H9 (cell line): ENCODE results near the gene HMGCS2. TPM values are rescaled to one million over a fixed set of nuclear protein-coding genes. Genes with fewer than 3 reads are reported as not detected.

ENCODE experiments used
- DNase-seq: peaks from one replicate; pipeline ENCODE4 v3.0.0-alpha.2; 2017
- H2AFZ ChIP-seq: one replicate; pipeline ENCODE4 v1.6.1; 2013; ENCODE audit warnings: mild to moderate bottlenecking, low read length, control low read depth, moderate library complexity
- H2AK5ac ChIP-seq: 2 replicates; pipeline ENCODE4 v1.6.1; 2013; ENCODE audit warnings: low read length, control low read depth, mixed read lengths; ENCODE audit not compliant: insufficient read length
- H2BK120ac ChIP-seq: one replicate; pipeline ENCODE4 v1.6.1; 2013; ENCODE audit warnings: low read depth, mild to moderate bottlenecking, low read length, control low read depth, inconsistent platforms; ENCODE audit not compliant: poor library complexity, severe bottlenecking
- H2BK12ac ChIP-seq: 2 replicates; pipeline ENCODE4 v1.6.1; 2013; ENCODE audit warnings: low read length, control low read depth, mixed read lengths, low read depth; ENCODE audit not compliant: insufficient read length
- H2BK15ac ChIP-seq: 2 replicates; pipeline ENCODE4 v1.6.1; 2013; ENCODE audit warnings: low read depth, low read length, control low read depth
- H2BK20ac ChIP-seq: one replicate; pipeline ENCODE4 v1.6.1; 2013; ENCODE audit warnings: low read depth, mild to moderate bottlenecking, low read length, control low read depth, inconsistent platforms; ENCODE audit not compliant: poor library complexity, severe bottlenecking
- H2BK5ac ChIP-seq: 2 replicates; pipeline ENCODE4 v1.6.1; 2013; ENCODE audit warnings: low read length, control low read depth, mixed read lengths; ENCODE audit not compliant: insufficient read length
- H3K14ac ChIP-seq: 2 replicates; pipeline ENCODE4 v1.6.1; 2013; ENCODE audit warnings: low read length, control low read depth; ENCODE audit not compliant: insufficient read depth
- H3K18ac ChIP-seq: 2 replicates; pipeline ENCODE4 v1.6.1; 2013; ENCODE audit warnings: low read depth, mild to moderate bottlenecking, mixed read lengths, low read length, control low read depth; ENCODE audit not compliant: insufficient read length
- H3K23ac ChIP-seq: 2 replicates; pipeline ENCODE4 v1.6.1; 2013; ENCODE audit warnings: low read length, control low read depth, mixed read lengths, low read depth; ENCODE audit not compliant: insufficient read length
- H3K23me2 ChIP-seq: 2 replicates; pipeline ENCODE4 v1.6.1; 2013; ENCODE audit warnings: low read depth, mild to moderate bottlenecking, mixed read lengths, low read length, control low read depth; ENCODE audit not compliant: insufficient read length, poor library complexity, severe bottlenecking
- H3K27ac ChIP-seq: 2 replicates; pipeline ENCODE4 v1.5.1; 2013; ENCODE audit warnings: low read length, control low read depth, mixed read lengths, low read depth; ENCODE audit not compliant: insufficient read length
- H3K27me3 ChIP-seq: 2 replicates; pipeline ENCODE4 v1.6.1; 2013; ENCODE audit warnings: low read length, control low read depth, inconsistent platforms; ENCODE audit not compliant: insufficient read depth
- H3K4ac ChIP-seq: 2 replicates; pipeline ENCODE4 v1.6.1; 2013; ENCODE audit warnings: low read depth, mild to moderate bottlenecking, control low read depth, inconsistent platforms, low read length, moderate library complexity
- H3K4me1 ChIP-seq: 2 replicates; pipeline ENCODE4 v1.6.1; 2013; ENCODE audit warnings: low read length, control low read depth, inconsistent platforms; ENCODE audit not compliant: insufficient read depth
- H3K4me2 ChIP-seq: 2 replicates; pipeline ENCODE4 v1.6.1; 2013; ENCODE audit warnings: low read length, control low read depth, mixed read lengths; ENCODE audit not compliant: insufficient read length, insufficient read depth
- H3K56ac ChIP-seq: 2 replicates; pipeline ENCODE4 v1.6.1; 2013; ENCODE audit warnings: low read depth, mild to moderate bottlenecking, mixed read lengths, low read length, control low read depth; ENCODE audit not compliant: insufficient read length
- H3K79me1 ChIP-seq: 2 replicates; pipeline ENCODE4 v1.6.1; 2013; ENCODE audit warnings: low read depth, mild to moderate bottlenecking, moderate library complexity, low read length, control low read depth, inconsistent platforms; ENCODE audit not compliant: insufficient read depth, poor library complexity, severe bottlenecking
- H3K79me2 ChIP-seq: 2 replicates; pipeline ENCODE4 v1.6.1; 2013; ENCODE audit warnings: low read length, control low read depth, inconsistent platforms; ENCODE audit not compliant: insufficient read depth
- H3K9ac ChIP-seq: 2 replicates; pipeline ENCODE4 v1.6.1; 2013; ENCODE audit warnings: low read length, control low read depth, mixed read lengths; ENCODE audit not compliant: insufficient read length; ENCODE audit errors: extremely low read depth
- H3K9me3 ChIP-seq: one replicate; pipeline ENCODE4 v1.6.1; 2013; ENCODE audit warnings: low read depth, low read length, inconsistent platforms; ENCODE audit not compliant: control insufficient read depth
- H3T11ph ChIP-seq: one replicate; pipeline ENCODE4 v1.6.1; 2013; ENCODE audit warnings: mild to moderate bottlenecking, low read length, control low read depth, inconsistent platforms
- H4K20me1 ChIP-seq: one replicate; pipeline ENCODE4 v1.6.1; 2013; ENCODE audit not compliant: control insufficient read depth, insufficient read length, insufficient read depth
- H4K5ac ChIP-seq: 2 replicates; pipeline ENCODE4 v1.6.1; 2013; ENCODE audit warnings: low read depth, mild to moderate bottlenecking, mixed read lengths, low read length, control low read depth; ENCODE audit not compliant: insufficient read length
- H4K8ac ChIP-seq: replicated peaks from 2 replicates; pipeline ENCODE4 v1.6.1; 2013; ENCODE audit warnings: low read length, control low read depth, mixed read lengths, low read depth; ENCODE audit not compliant: insufficient read length
- H4K91ac ChIP-seq: 2 replicates; pipeline ENCODE4 v1.6.1; 2013; ENCODE audit warnings: low read depth, mild to moderate bottlenecking, moderate library complexity, mixed read lengths, low read length, control low read depth; ENCODE audit not compliant: insufficient read length
- H3K27ac Mint-ChIP-seq, 3 experiments: 2 replicates in 2 of 3; 3 replicates in 1 of 3; pipeline ENCODE4 v1.8.0; 2020 to 2021; ENCODE audit warnings: mixed read lengths in 3 of 3, mild to moderate bottlenecking in 1 of 3, moderate library complexity in 1 of 3
- H3K27me3 Mint-ChIP-seq: 2 replicates; pipeline ENCODE4 v1.8.0; 2021; ENCODE audit warnings: low read depth, mild to moderate bottlenecking, moderate library complexity, mixed read lengths
- H3K36me3 Mint-ChIP-seq, 3 experiments: 2 replicates in 2 of 3; 3 replicates in 1 of 3; pipeline ENCODE4 v1.8.0; 2020 to 2021; ENCODE audit warnings: low read depth in 3 of 3, mixed read lengths in 3 of 3; ENCODE audit not compliant: insufficient read depth in 1 of 3
- H3K4me1 Mint-ChIP-seq, 2 experiments: 2 replicates each; pipeline ENCODE4 v1.8.0; 2020; ENCODE audit warnings: mixed read lengths in 2 of 2
- H3K4me3 Mint-ChIP-seq, 2 experiments: 2 replicates in 1 of 2; 3 replicates in 1 of 2; pipeline ENCODE4 v1.8.0; 2020 to 2021; ENCODE audit warnings: mild to moderate bottlenecking in 2 of 2, mixed read lengths in 2 of 2, moderate library complexity in 1 of 2
- H3K9me3 Mint-ChIP-seq, 2 experiments: 2 replicates in 1 of 2; 3 replicates in 1 of 2; pipeline ENCODE4 v1.8.0; 2020; ENCODE audit warnings: mild to moderate bottlenecking in 2 of 2, mixed read lengths in 2 of 2, moderate library complexity in 1 of 2
- WGBS: extraction: QIAGEN DNeasy Blood & Tissue Kit; methylation state at CpG from one replicate; pipeline ENCODE4 v1.1.7; 2013; ENCODE audit warnings: missing lambda C conversion rate, low lambda C conversion rate, mixed read lengths; ENCODE audit not compliant: insufficient read length; ENCODE audit errors: extremely low coverage; 5-methylcytosine and 5-hydroxymethylcytosine counted together
- total RNA-seq: library from RNA; stranded (reverse); gene quantifications from 2 replicates; pipeline ENCODE4 v1.2.1, GENCODE V29; 2021
- TF ChIP-seq, protein P1 (sequence below): fragments of 200-600 bp; sonication (generic); conservative IDR thresholded peaks from 3 replicates; pipeline ENCODE4 v1.8.0; 2021; ENCODE audit warnings: antibody characterized with exemption, mild to moderate bottlenecking

HMGCS2 gene
- total RNA-seq, 1 experiment from 2014 or later = not detected

DNA sequence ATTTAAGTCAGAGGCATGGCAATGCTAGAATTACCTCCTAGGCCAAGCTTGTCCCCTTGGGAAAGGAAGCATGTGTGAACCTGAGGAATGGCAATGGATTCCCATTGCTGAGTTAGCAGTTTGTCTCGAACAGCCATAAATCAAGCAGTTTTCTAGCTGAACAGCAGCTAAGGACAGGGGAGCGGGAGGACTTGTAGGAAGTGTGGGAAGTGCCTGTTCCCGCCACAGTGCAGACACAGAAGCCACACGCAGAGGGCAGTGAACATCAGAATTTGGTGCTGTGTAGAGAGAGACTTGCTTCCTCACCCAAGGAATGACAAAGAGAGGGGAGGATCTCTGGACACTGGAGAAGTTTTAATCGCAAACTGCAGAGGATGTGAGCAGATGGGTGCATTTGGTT is 53.2 kb downstream of the HMGCS2 start:
- Histone ChIP-seq H4K5ac (no peak overlapping the region), H2BK120ac (no peak overlapping the region), H3K9ac (peak overlapping the region; percentile 23), H3K9me3 (no peaks in the 10 kb centered on the region), H3T11ph (no peak overlapping the region), H3K79me2 (peaks cover 63% of the 10 kb centered on the region), H3K23me2 (peaks cover 16% of the 10 kb centered on the region), H2BK12ac (no peak overlapping the region), H3K4me2 (peak overlapping the region; percentile 37), H3K27ac (no peak overlapping the region), H3K79me1 (peaks cover 9% of the 10 kb centered on the region), H4K8ac (no peak overlapping the region), H4K91ac (no peak overlapping the region), H2BK20ac (no peak overlapping the region), H4K20me1 (peaks cover 2% of the 10 kb centered on the region), H3K4ac (no peak overlapping the region), H3K27me3 (no peaks in the 10 kb centered on the region), H3K14ac (no peak overlapping the region), H3K4me1 (peaks cover 22% of the 10 kb centered on the region), H3K23ac (no peak overlapping the region), H2BK15ac (no peak overlapping the region), H2AK5ac (no peak overlapping the region), H3K56ac (no peak overlapping the region), H2AFZ (no peak overlapping the region), H2BK5ac (no peak overlapping the region), H3K18ac (no peak overlapping the region)
- peaks cover 36 to 43% (median 40%) of the 10 kb centered on the region in 3 experiments for H3K36me3 Mint-ChIP-seq
- DNase-seq = no peak
- TF ChIP-seq, protein P1, sequence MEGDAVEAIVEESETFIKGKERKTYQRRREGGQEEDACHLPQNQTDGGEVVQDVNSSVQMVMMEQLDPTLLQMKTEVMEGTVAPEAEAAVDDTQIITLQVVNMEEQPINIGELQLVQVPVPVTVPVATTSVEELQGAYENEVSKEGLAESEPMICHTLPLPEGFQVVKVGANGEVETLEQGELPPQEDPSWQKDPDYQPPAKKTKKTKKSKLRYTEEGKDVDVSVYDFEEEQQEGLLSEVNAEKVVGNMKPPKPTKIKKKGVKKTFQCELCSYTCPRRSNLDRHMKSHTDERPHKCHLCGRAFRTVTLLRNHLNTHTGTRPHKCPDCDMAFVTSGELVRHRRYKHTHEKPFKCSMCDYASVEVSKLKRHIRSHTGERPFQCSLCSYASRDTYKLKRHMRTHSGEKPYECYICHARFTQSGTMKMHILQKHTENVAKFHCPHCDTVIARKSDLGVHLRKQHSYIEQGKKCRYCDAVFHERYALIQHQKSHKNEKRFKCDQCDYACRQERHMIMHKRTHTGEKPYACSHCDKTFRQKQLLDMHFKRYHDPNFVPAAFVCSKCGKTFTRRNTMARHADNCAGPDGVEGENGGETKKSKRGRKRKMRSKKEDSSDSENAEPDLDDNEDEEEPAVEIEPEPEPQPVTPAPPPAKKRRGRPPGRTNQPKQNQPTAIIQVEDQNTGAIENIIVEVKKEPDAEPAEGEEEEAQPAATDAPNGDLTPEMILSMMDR = no peak
- peaks cover 0 to 6% of the 10 kb centered on the region in 2 experiments; a peak in 3 of 5 replicates for H3K9me3 Mint-ChIP-seq
- H3K27ac Mint-ChIP-seq = peak overlapping the region; percentile 30 to 73 (median 45); a peak in 6 of 7 replicates
- peak overlapping the region; percentile 33 to 66 for H3K4me3 Mint-ChIP-seq
- peaks cover 45 to 55% of the 10 kb centered on the region in 2 experiments for H3K4me1 Mint-ChIP-seq
- WGBS = no CpG with 5 or more reads among the region's 5 CpGs
- H3K27me3 Mint-ChIP-seq = no peaks in the 10 kb centered on the region; the same call in 1 of the 2 replicates
